HL-60 (cell line): ENCODE measurements around the gene CYP4X1.

Experiments
- SPI1 ChIP-seq: IDR thresholded peaks from 2 replicates; pipeline ENCODE4 v1.6.1; 2012; ENCODE audit warnings: low read depth, mild to moderate bottlenecking, borderline replicate concordance
- TF ChIP-seq, protein P1 (sequence below): IDR thresholded peaks from one replicate; pipeline ENCODE4 v1.5.1; 2011; ENCODE audit warnings: low read length, control low read depth, inconsistent platforms; ENCODE audit not compliant: insufficient read depth

DNA sequence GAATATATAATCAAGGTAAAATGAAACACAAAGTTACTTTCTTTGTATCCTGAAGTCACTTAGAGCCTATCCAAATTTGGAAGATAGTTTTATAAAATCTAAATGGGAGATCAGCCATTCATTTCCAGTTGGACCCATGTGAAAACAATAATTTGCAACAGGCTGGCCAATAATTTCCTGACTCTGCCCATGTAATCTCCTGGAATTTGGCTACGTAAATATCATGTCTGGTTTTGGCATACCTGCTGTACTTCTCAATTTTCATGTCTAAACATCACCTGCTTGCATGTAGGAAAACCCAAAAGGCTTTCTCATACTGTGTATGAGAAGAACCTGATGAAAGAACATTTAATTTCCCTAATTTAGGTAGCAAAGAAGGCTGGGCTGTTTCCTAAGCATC, 35.9 kb downstream of the CYP4X1 start:
- TF ChIP-seq, protein P1, sequence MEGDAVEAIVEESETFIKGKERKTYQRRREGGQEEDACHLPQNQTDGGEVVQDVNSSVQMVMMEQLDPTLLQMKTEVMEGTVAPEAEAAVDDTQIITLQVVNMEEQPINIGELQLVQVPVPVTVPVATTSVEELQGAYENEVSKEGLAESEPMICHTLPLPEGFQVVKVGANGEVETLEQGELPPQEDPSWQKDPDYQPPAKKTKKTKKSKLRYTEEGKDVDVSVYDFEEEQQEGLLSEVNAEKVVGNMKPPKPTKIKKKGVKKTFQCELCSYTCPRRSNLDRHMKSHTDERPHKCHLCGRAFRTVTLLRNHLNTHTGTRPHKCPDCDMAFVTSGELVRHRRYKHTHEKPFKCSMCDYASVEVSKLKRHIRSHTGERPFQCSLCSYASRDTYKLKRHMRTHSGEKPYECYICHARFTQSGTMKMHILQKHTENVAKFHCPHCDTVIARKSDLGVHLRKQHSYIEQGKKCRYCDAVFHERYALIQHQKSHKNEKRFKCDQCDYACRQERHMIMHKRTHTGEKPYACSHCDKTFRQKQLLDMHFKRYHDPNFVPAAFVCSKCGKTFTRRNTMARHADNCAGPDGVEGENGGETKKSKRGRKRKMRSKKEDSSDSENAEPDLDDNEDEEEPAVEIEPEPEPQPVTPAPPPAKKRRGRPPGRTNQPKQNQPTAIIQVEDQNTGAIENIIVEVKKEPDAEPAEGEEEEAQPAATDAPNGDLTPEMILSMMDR = no peak
- TF ChIP-seq SPI1 = no peak
